ENCODE measurements around the gene ADGRD1. TPM values are rescaled to one million over a fixed set of nuclear protein-coding genes. Genes with fewer than 3 reads are reported as not detected.

ADGRD1 gene
- total and polyA plus RNA-seq, 2 of the 8 experiments (the other 6 are each of a cell fraction or from before 2014, with no cell fraction given): 0.36 to 0.48 TPM

DNA sequence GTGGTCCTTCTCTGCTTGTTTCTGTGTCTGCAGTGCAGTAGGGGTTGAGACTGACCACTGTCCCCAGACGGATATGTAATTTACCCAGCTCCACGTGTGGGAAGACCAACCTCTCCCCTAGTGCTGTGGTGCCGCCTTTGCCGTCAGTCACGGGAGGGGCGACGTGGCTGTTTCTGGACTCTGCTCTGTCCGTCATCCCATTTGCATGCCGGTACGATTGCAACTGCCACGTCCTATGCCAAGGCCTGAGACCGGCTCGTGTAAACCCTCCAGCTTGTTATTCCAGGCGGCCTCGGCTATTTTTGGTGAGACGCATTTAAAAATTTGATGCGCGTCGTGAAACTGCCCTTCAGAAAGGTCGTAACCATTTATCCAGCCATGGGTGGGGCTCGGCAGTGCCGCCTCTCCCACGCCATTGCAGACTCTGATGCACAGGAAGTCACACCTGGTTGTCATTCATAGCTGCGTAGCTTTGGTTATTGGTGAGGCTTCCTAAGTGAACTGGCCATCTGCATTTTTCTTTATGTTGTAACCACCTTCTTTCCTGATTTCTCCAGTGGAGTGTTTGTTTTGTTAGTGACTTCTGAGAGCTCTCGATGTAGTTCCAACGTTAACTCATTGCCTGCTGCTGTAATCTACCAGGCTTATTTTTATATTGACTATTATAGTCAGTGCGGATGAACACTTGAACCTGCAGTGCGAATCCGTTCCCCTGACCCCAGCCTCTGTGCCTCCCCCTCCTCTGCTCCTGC, 75.1 kb downstream of the ADGRD1 start:
- Histone ChIP-seq H4K91ac (replicated peaks; ENCODE audit: insufficient read length, low read length) (no peak overlapping the region), H3K14ac (ENCODE audit: insufficient read length) (no peak overlapping the region), H2BK15ac (ENCODE audit: low read length) (no peak overlapping the region), H2BK12ac (ENCODE audit: low read depth, low read length) (no peak overlapping the region), H3K79me2 (ENCODE audit: control insufficient read depth in 1 of 2, insufficient read depth in 2 of 2, low read length in 2 of 2) (no peaks in the 10 kb centered on the region), H3K23me2 (ENCODE audit: low read depth, low read length) (no peaks in the 10 kb centered on the region), H3K9ac (replicated peaks in 1 of 4; ENCODE audit: extremely low read depth in 1 of 4, low read depth in 3 of 4, low read length in 3 of 4) (no peak overlapping the region), H3K27me3 (replicated peaks in 1 of 4; ENCODE audit: control insufficient read depth in 3 of 4, extremely low read depth in 1 of 4, insufficient read depth in 3 of 4, low read length in 3 of 4) (no peaks in the 10 kb centered on the region), H2BK5ac (ENCODE audit: low read depth, low read length) (no peak overlapping the region), H4K20me1 (replicated peaks in 1 of 2; ENCODE audit: control insufficient read depth in 1 of 2, insufficient read depth in 2 of 2, low read length in 2 of 2) (peaks cover 0 to 1% of the 10 kb centered on the region in 2 experiments), H3K4me2 (ENCODE audit: insufficient read depth in 1 of 2, low read depth in 2 of 2, low read length in 2 of 2) (no peak overlapping the region), H3K4ac (replicated peaks; ENCODE audit: insufficient read length, low read depth, low read length) (peak overlapping the region; percentile 38), H3K4me1 (replicated peaks in 1 of 4; ENCODE audit: control insufficient read depth in 3 of 4, insufficient read depth in 4 of 4, low read length in 3 of 4) (no peaks in the 10 kb centered on the region), H2AK5ac (ENCODE audit: low read depth, low read length) (peak overlapping the region; percentile 65; the same call in 1 of the 2 replicates), H2BK120ac (replicated peaks; ENCODE audit: low read depth, low read length) (no peak overlapping the region), H3K56ac (replicated peaks; ENCODE audit: insufficient read length, low read depth, low read length) (no peak overlapping the region), H4K5ac (ENCODE audit: insufficient read length, low read depth, low read length) (no peak overlapping the region), H3K79me1 (ENCODE audit: low read depth, low read length) (no peaks in the 10 kb centered on the region), H3K4me3 (ENCODE audit: extremely low read depth in 1 of 4, insufficient read depth in 2 of 4, low read depth in 3 of 4, low read length in 4 of 4) (no peak overlapping the region), H2BK20ac (ENCODE audit: low read length) (no peak overlapping the region), H4K8ac (ENCODE audit: extremely low read depth, insufficient read depth, low read length) (no peak overlapping the region), H3K9me3 (ENCODE audit: insufficient read depth in 2 of 2, low read depth in 1 of 2, low read length in 1 of 2) (no peaks in the 10 kb centered on the region), H3K18ac (ENCODE audit: extremely low read depth, low read length) (no peak overlapping the region), H3K23ac (ENCODE audit: insufficient read length) (no peak overlapping the region), H2AFZ (ENCODE audit: low read length) (no peak overlapping the region), H3K27ac (ENCODE audit: low read depth, low read length) (no peak overlapping the region), H3K36me3 (ENCODE audit: control insufficient read depth in 2 of 4, insufficient read depth in 4 of 4, low read length in 3 of 4) (no peaks in the 10 kb centered on the region)
- WGBS, 2 experiments (ENCODE audit: extremely low coverage in 1 of 2, insufficient coverage in 1 of 2, insufficient read length in 1 of 2, insufficient replicate concordance in 2 of 2, low coverage in 1 of 2, low lambda C conversion rate in 2 of 2, missing lambda C conversion rate in 1 of 2): 84% methylated on average over 27 of the region's 29 CpGs; no CpG with 5 or more reads in 1 of the 2 experiments
- ChIA-PET POLR2A (ENCODE audit: partially characterized antibody) (no interaction called here), CTCF (ENCODE audit: partially characterized antibody) (no interaction called here)
- no peak for FAIRE-seq
- no peak for DNase-seq (ENCODE audit: low read depth in 1 of 2, low spot score in 2 of 2)
- TF ChIP-seq SRF (IDR thresholded peaks at IDR 0.05; ENCODE audit: low read depth, low read length): no peak

Measured in H1 (cell line).